Ascending aorta (tissue), 2 donors: ENCODE results near the gene ARHGAP31. TPM values are rescaled to one million over a fixed set of nuclear protein-coding genes. Genes with fewer than 3 reads are reported as not detected.

Source experiments
- DNase-seq, 2 donors: peaks; one replicate each; pipeline ENCODE4 v3.0.0-alpha.2; 2019; ENCODE audit warnings: low spot score in 2 of 2
- H3K27ac ChIP-seq, 2 donors: fragments of 200-600 bp; sonication (generic); one replicate each; pipeline ENCODE4 v1.5.1; 2016 to 2017; ENCODE audit warnings: mild to moderate bottlenecking in 1 of 2
- H3K27me3 ChIP-seq: fragments of 200-600 bp; sonication (generic); one replicate; pipeline ENCODE4 v1.5.1; 2017
- H3K36me3 ChIP-seq, 2 donors: fragments of 200-600 bp; sonication (generic); one replicate each; pipeline ENCODE4 v1.5.1; 2016
- H3K4me1 ChIP-seq, 2 donors: fragments of 200-600 bp; sonication (generic); one replicate each; pipeline ENCODE4 v1.5.1; 2016 to 2017; ENCODE audit warnings: mild to moderate bottlenecking in 1 of 2
- H3K4me3 ChIP-seq, 2 donors: fragments of 200-600 bp; sonication (generic); one replicate each; pipeline ENCODE4 v1.5.1; 2016 to 2017; ENCODE audit warnings: mild to moderate bottlenecking in 1 of 2
- H3K9me3 ChIP-seq, 2 donors: fragments of 200-600 bp; sonication (generic); one replicate each; pipeline ENCODE4 v1.5.1; 2016
- intact Hi-C: fragments of 100-400 bp; cut with DNase I; formaldehyde crosslinking; loops from one replicate; pipeline ENCODE4 v1.15.1; 2023
- total RNA-seq: library from RNA; depleted of rRNA; stranded (reverse); fragments of >200 nt; gene quantifications from one replicate; pipeline ENCODE4 v1.1.0, GENCODE V29; 2016
- TF ChIP-seq, protein P1 (sequence below), 3 experiments: fragments of 200-600 bp in 2 of 3; fragments of 450-650 bp in 1 of 3; sonication (generic) in 2 of 3; IDR thresholded peaks; one replicate each; pipeline ENCODE4 v1.5.1; 2016 to 2019; ENCODE audit warnings: antibody characterized with exemption in 3 of 3, mild to moderate bottlenecking in 1 of 3, moderate library complexity in 1 of 3

Gene ARHGAP31
- total RNA-seq, 1 donor from 2014 or later: 31.4 TPM

DNA sequence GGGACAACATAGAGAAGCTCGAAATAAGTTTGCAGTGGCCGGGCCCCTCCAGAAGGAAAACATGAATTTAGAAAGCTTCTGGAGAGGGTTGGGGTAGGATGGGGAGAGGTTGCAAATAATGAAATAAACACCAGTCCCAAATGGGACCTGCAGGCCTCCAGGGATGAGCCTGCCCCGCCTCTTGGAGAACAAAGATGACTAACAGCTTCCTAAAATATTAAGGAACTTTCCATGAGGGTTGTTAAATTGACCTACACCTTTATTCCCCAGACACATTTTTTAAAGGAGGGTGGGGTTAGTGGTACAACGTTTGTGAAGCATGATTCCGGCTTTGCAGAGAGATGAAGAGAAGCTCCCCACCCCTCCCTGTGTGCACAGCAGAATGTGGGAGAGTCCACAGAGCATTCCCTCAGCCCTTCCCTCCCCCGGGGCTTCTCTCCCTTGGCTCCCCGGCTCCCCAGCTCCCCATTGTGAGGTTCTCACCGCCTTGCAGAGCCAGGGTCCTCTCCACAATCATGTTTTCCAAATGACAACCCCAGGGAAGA, 84.1 kb downstream of the ARHGAP31 start:
- H3K4me3 ChIP-seq: no peak overlapping the region
- H3K27me3 ChIP-seq: no peaks in the 10 kb centered on the region
- intact Hi-C loops: no loop called here
- peaks cover 11 to 25% of the 10 kb centered on the region in 2 donors for H3K36me3 ChIP-seq
- no peak overlapping the region for H3K27ac ChIP-seq
- DNase-seq: no peak
- H3K4me1 ChIP-seq: no peaks in the 10 kb centered on the region
- no peaks in the 10 kb centered on the region for H3K9me3 ChIP-seq
- TF ChIP-seq, protein P1, sequence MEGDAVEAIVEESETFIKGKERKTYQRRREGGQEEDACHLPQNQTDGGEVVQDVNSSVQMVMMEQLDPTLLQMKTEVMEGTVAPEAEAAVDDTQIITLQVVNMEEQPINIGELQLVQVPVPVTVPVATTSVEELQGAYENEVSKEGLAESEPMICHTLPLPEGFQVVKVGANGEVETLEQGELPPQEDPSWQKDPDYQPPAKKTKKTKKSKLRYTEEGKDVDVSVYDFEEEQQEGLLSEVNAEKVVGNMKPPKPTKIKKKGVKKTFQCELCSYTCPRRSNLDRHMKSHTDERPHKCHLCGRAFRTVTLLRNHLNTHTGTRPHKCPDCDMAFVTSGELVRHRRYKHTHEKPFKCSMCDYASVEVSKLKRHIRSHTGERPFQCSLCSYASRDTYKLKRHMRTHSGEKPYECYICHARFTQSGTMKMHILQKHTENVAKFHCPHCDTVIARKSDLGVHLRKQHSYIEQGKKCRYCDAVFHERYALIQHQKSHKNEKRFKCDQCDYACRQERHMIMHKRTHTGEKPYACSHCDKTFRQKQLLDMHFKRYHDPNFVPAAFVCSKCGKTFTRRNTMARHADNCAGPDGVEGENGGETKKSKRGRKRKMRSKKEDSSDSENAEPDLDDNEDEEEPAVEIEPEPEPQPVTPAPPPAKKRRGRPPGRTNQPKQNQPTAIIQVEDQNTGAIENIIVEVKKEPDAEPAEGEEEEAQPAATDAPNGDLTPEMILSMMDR (IDR thresholded peaks at IDR 0.05): no peak

DNA sequence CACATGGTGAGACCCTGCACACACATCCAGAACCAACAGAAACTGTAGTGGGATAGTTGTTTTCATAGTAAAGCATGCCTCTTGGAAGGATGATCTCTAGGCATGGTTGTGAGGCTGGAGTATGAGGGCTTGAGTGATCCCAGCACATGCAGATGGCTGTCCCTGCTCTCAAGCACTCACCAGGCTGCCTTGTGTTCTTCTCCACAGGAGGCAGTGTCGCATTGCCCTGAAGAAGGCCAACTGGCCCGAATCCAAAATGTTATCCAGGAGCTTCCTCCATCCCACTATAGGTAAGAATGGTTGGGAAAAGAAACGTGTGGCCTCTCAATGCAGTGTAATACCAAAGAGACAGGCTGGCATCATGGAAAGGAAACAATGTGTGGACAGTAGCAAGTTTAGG, 86.5 kb downstream of the ARHGAP31 start:
- H3K9me3 ChIP-seq: no peaks in the 10 kb centered on the region
- intact Hi-C loops: loop anchor here (10.0 kb wide), 1 partner anchor 106 kb away; no protein-coding TSS in a partner anchor
- no peaks in the 10 kb centered on the region for H3K27me3 ChIP-seq
- TF ChIP-seq, protein P1 (IDR thresholded peaks at IDR 0.05): no peak
- H3K4me3 ChIP-seq: no peak overlapping the region
- H3K36me3 ChIP-seq: peaks cover 10 to 34% of the 10 kb centered on the region in 2 donors
- H3K27ac ChIP-seq: no peak overlapping the region
- no peak for DNase-seq
- H3K4me1 ChIP-seq: no peaks in the 10 kb centered on the region

DNA sequence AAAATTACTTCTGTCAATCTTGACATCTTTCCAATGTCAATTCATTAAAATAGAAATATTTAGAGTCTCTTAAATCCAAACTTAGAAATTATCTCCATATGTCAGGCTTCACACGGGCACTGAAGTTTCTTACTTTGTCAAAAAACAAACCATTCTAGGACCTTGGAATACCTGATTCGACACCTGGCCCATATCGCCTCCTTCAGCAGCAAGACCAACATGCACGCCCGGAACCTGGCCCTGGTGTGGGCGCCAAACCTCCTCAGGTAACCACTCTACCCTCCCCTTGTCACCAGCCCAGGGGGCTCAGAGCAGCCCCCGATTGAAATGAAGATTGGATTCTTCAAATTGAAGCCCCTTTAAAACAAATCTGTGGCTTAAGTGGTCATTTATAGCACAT, 88.0 kb downstream of the ARHGAP31 start:
- DNase-seq: no peak
- TF ChIP-seq, protein P1 (IDR thresholded peaks at IDR 0.05): no peak
- H3K36me3 ChIP-seq: peaks cover 10 to 42% of the 10 kb centered on the region in 2 donors
- no peaks in the 10 kb centered on the region for H3K4me1 ChIP-seq
- no peak overlapping the region for H3K27ac ChIP-seq
- intact Hi-C loops: loop anchor here (10.0 kb wide), 1 partner anchor 107 kb away; no protein-coding TSS in a partner anchor
- H3K4me3 ChIP-seq: no peak overlapping the region
- no peaks in the 10 kb centered on the region for H3K9me3 ChIP-seq
- H3K27me3 ChIP-seq: no peaks in the 10 kb centered on the region

DNA sequence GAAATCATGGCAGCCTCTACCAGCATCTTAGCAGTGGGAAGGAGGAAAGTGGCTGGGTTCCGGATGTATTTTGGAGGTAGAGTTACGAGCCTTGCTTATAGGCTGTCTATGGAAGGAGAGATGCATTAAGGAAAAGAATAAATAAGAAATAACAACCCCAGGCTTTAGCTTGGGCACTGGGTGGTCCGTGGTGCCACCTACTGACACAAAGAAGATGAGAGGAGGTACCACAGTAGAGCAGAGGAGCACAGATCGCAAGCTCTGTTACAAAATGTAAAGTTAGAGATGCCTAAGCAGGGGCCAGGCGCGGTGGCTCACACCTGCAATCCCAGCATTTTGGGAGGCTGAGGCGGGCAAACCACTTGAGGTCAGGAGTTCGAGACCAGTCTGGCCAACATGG, 94.4 kb downstream of the ARHGAP31 start:
- H3K4me1 ChIP-seq: no peaks in the 10 kb centered on the region
- no peak for DNase-seq
- peaks cover 22 to 52% of the 10 kb centered on the region in 2 donors for H3K36me3 ChIP-seq
- intact Hi-C loops: loop anchor here (10.0 kb wide), 1 partner anchor 114 kb away; no protein-coding TSS in a partner anchor
- H3K4me3 ChIP-seq: no peak overlapping the region
- TF ChIP-seq, protein P1 (IDR thresholded peaks at IDR 0.05): peak in 1 of 3 experiments; percentile 37
- no peaks in the 10 kb centered on the region for H3K27me3 ChIP-seq
- no peak overlapping the region for H3K27ac ChIP-seq
- H3K9me3 ChIP-seq: no peaks in the 10 kb centered on the region

DNA sequence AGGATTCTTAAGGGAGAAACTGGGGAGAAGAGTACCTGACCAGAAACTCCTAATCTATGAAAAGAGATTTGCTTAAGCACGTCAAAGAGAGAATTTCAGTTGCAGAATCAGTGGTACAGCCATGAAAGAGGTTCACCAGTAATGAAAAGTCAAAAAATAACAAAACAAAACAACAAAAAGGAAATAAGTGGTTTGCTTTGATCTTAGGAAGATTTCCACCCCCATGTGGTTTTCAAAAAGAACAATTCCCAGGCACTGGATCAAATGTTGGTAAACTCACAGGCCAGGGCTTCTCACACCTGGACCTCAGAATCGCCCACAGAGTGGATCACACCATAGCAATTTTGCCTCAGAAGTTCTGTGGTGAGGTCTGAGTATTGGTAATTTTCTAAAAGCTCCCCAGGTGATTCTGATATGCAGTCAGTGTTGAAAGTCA, 101.8 kb downstream of the ARHGAP31 start:
- DNase-seq: no peak
- Histone ChIP-seq H3K4me1 (no peaks in the 10 kb centered on the region), H3K27ac (no peak overlapping the region), H3K9me3 (no peaks in the 10 kb centered on the region), H3K4me3 (no peak overlapping the region), H3K27me3 (no peaks in the 10 kb centered on the region), H3K36me3 (peaks cover 22 to 70% of the 10 kb centered on the region in 2 donors)
- intact Hi-C loops: no loop called here
- TF ChIP-seq, protein P1 (IDR thresholded peaks at IDR 0.05): no peak
